Stimulated activated effector memory CD8-positive, alpha-beta T cell treated with anti-CD3 and anti-CD28 coated beads, Interleukin-12 subunit alpha, Interleukin-12 subunit beta, amount 100 ng/mL, for 72 hours (primary cell): Measurements from ENCODE around the gene ARAP3.

Experiments
- ATAC-seq: fragments of 150-1000 bp; cut with Tn5 transposase; 2 replicates; pipeline ENCODE4 v1.10.0; 2021
- DNase-seq, 2 donors: peaks; one replicate each; pipeline ENCODE4 v3.0.0; 2021 to 2022; ENCODE audit warnings: low spot score in 2 of 2
- H3K27ac Mint-ChIP-seq: one replicate; pipeline ENCODE4 v1.8.0; 2022; ENCODE audit warnings: mild to moderate bottlenecking, mixed read lengths
- H3K36me3 Mint-ChIP-seq: one replicate; pipeline ENCODE4 v1.8.0; 2022; ENCODE audit warnings: mild to moderate bottlenecking, mixed read lengths
- H3K4me1 Mint-ChIP-seq: one replicate; pipeline ENCODE4 v1.8.0; 2022; ENCODE audit warnings: mixed read lengths
- H3K4me3 Mint-ChIP-seq: one replicate; pipeline ENCODE4 v1.8.0; 2022; ENCODE audit warnings: mild to moderate bottlenecking, mixed read lengths
- H3K9me3 Mint-ChIP-seq: one replicate; pipeline ENCODE4 v1.8.0; 2022; ENCODE audit warnings: mixed read lengths

Gene ARAP3

GRCh38 chr5:141665995-141666940 is 15.8 kb downstream of the ARAP3 start:
- Mint-ChIP-seq H3K4me3 (no peak overlapping the region), H3K27ac (no peak overlapping the region), H3K4me1 (peaks cover 6% of the 10 kb centered on the region), H3K36me3 (peaks cover 16% of the 10 kb centered on the region), H3K9me3 (no peaks in the 10 kb centered on the region)
- DNase-seq (no peak), ATAC-seq (no peak)

GRCh38 chr5:141664733-141665461 is 17.1 kb downstream of the ARAP3 start:
- Mint-ChIP-seq H3K36me3 (peaks cover 16% of the 10 kb centered on the region), H3K4me3 (no peak overlapping the region), H3K9me3 (no peaks in the 10 kb centered on the region), H3K27ac (no peak overlapping the region), H3K4me1 (peaks cover 6% of the 10 kb centered on the region)
- DNase-seq = peak; percentile 67 to 88
- ATAC-seq = peak; percentile 92

GRCh38 chr5:141663506-141663905 is 18.5 kb downstream of the ARAP3 start:
- Mint-ChIP-seq H3K9me3 (no peaks in the 10 kb centered on the region), H3K4me3 (no peak overlapping the region), H3K36me3 (peaks cover 10% of the 10 kb centered on the region), H3K27ac (no peak overlapping the region), H3K4me1 (peaks cover 6% of the 10 kb centered on the region)
- no peak for ATAC-seq
- no peak for DNase-seq

GRCh38 chr5:141662028-141662427 is 20.0 kb downstream of the ARAP3 start:
- DNase-seq = no peak
- H3K4me1 Mint-ChIP-seq = peaks cover 20% of the 10 kb centered on the region
- no peak for ATAC-seq
- peaks cover 15% of the 10 kb centered on the region for H3K36me3 Mint-ChIP-seq
- H3K27ac Mint-ChIP-seq = no peak overlapping the region
- no peak overlapping the region for H3K4me3 Mint-ChIP-seq
- no peaks in the 10 kb centered on the region for H3K9me3 Mint-ChIP-seq

GRCh38 chr5:141657937-141658545 is 24.0 kb downstream of the ARAP3 start:
- H3K9me3 Mint-ChIP-seq = no peaks in the 10 kb centered on the region
- peaks cover 11% of the 10 kb centered on the region for H3K36me3 Mint-ChIP-seq

GRCh38 chr5:141657404-141657803 is 24.6 kb downstream of the ARAP3 start:
- Mint-ChIP-seq H3K4me1 (peaks cover 20% of the 10 kb centered on the region), H3K36me3 (peaks cover 11% of the 10 kb centered on the region), H3K27ac (peak overlapping the region; percentile 41), H3K4me3 (no peak overlapping the region), H3K9me3 (no peaks in the 10 kb centered on the region)
- ATAC-seq (no peak), DNase-seq (no peak)

More at GRCh38 chr5:141657937-141658545, 24.0 kb downstream of the ARAP3 start:
- ATAC-seq (peak; percentile 96), DNase-seq (no peak)
- no peak overlapping the region for H3K4me3 Mint-ChIP-seq
- H3K4me1 Mint-ChIP-seq = peaks cover 14% of the 10 kb centered on the region
- peak overlapping the region; percentile 41 for H3K27ac Mint-ChIP-seq

GRCh38 chr5:141656396-141656795 is 25.6 kb downstream of the ARAP3 start:
- no peaks in the 10 kb centered on the region for H3K9me3 Mint-ChIP-seq
- ATAC-seq (no peak), DNase-seq (no peak)
- H3K4me3 Mint-ChIP-seq = no peak overlapping the region
- H3K36me3 Mint-ChIP-seq = peaks cover 11% of the 10 kb centered on the region
- peaks cover 29% of the 10 kb centered on the region for H3K4me1 Mint-ChIP-seq
- H3K27ac Mint-ChIP-seq = peak overlapping the region; percentile 6

- H3K27ac Mint-ChIP-seq = no peak overlapping the region
- H3K4me1 Mint-ChIP-seq = peaks cover 43% of the 10 kb centered on the region
- no peak overlapping the region for H3K4me3 Mint-ChIP-seq
- H3K9me3 Mint-ChIP-seq = no peaks in the 10 kb centered on the region
- peaks cover 11% of the 10 kb centered on the region for H3K36me3 Mint-ChIP-seq
- DNase-seq (no peak), ATAC-seq (no peak)
Observed at GRCh38 chr5:141655020-141655419, 27.0 kb downstream of the ARAP3 start.

GRCh38 chr5:141654298-141654697 is 27.7 kb downstream of the ARAP3 start:
- H3K4me1 Mint-ChIP-seq = peaks cover 50% of the 10 kb centered on the region
- no peak overlapping the region for H3K4me3 Mint-ChIP-seq
- DNase-seq (no peak), ATAC-seq (no peak)
- peaks cover 11% of the 10 kb centered on the region for H3K36me3 Mint-ChIP-seq
- no peaks in the 10 kb centered on the region for H3K9me3 Mint-ChIP-seq
- no peak overlapping the region for H3K27ac Mint-ChIP-seq

- ATAC-seq (no peak), DNase-seq (no peak)
- Mint-ChIP-seq H3K4me1 (peaks cover 43% of the 10 kb centered on the region), H3K36me3 (peaks cover 24% of the 10 kb centered on the region), H3K9me3 (no peaks in the 10 kb centered on the region), H3K4me3 (peak overlapping the region; percentile 94), H3K27ac (peak overlapping the region; percentile 96)
Observed at GRCh38 chr5:141651728-141652105, 30.3 kb downstream of the ARAP3 start.

- H3K9me3 Mint-ChIP-seq = no peaks in the 10 kb centered on the region
- peak within 1 kb of the TSS; percentile 96 for H3K27ac Mint-ChIP-seq
- ATAC-seq (peak; percentile 92), DNase-seq (peak; percentile 85 to 93)
- peak within 1 kb of the TSS; percentile 94 for H3K4me3 Mint-ChIP-seq
- H3K36me3 Mint-ChIP-seq = peaks cover 30% of the 10 kb centered on the region
- H3K4me1 Mint-ChIP-seq = peaks cover 47% of the 10 kb centered on the region
Observed at GRCh38 chr5:141650851-141651727, 30.9 kb downstream of the ARAP3 start, which contains the start of gene FCHSD1. Gene FCHSD1, minus strand, starts transcription at chr5:141651418. Its CDS starts 50 bp downstream, at chr5:141651368.

GRCh38 chr5:141649972-141650371 is 32.1 kb downstream of the ARAP3 start:
- Mint-ChIP-seq H3K9me3 (no peaks in the 10 kb centered on the region), H3K36me3 (peaks cover 37% of the 10 kb centered on the region), H3K4me3 (peak overlapping the region; percentile 94), H3K4me1 (peaks cover 50% of the 10 kb centered on the region), H3K27ac (peak overlapping the region; percentile 96)
- ATAC-seq (no peak), DNase-seq (no peak)

GRCh38 chr5:141649056-141649688 is 32.9 kb downstream of the ARAP3 start:
- ATAC-seq (no peak), DNase-seq (no peak)
- Mint-ChIP-seq H3K27ac (peak overlapping the region; percentile 96), H3K4me1 (peaks cover 54% of the 10 kb centered on the region), H3K36me3 (peaks cover 43% of the 10 kb centered on the region), H3K4me3 (no peak overlapping the region), H3K9me3 (no peaks in the 10 kb centered on the region)

GRCh38 chr5:141647851-141648250 is 34.2 kb downstream of the ARAP3 start:
- Mint-ChIP-seq H3K4me3 (no peak overlapping the region), H3K36me3 (peaks cover 48% of the 10 kb centered on the region), H3K9me3 (no peaks in the 10 kb centered on the region), H3K4me1 (peaks cover 53% of the 10 kb centered on the region), H3K27ac (peak overlapping the region; percentile 96)
- DNase-seq = no peak
- ATAC-seq = no peak
